PC-3 (cell line): ENCODE data around the gene WDR6. TPM values are rescaled to one million over a fixed set of nuclear protein-coding genes. Genes with fewer than 3 reads are reported as not detected.

ENCODE experiments used
- ATAC-seq: fragments of 200-7000 bp; cut with Tn5 transposase; 2 replicates; pipeline ENCODE4 v1.9.1; 2020; ENCODE audit warnings: mild to moderate bottlenecking, moderate library complexity
- BruUV-seq: library from RNA; stranded (reverse); fragments of 400-500 nt; replicated peaks from 2 replicates; lab custom pipeline; 2021; lab: Mats Ljungman, UMichigan
- CTCF ChIA-PET: fragments of 300-600 bp; sonication (Branson Sonifier 250); formaldehyde crosslinking; loops from one replicate; lab custom pipeline; 2022; ENCODE audit warnings: antibody characterized with exemption; lab: Charles Lee
- POLR2A ChIA-PET: fragments of 300-600 bp; sonication (Branson Sonifier 250); formaldehyde crosslinking; loops from one replicate; lab custom pipeline; 2022; ENCODE audit warnings: antibody characterized with exemption; ENCODE audit not compliant: unreplicated experiment; lab: Charles Lee
- DNase-seq: peaks from one replicate; pipeline ENCODE4 v3.0.0-alpha.2; 2015
- H2AFZ ChIP-seq: fragments of 300-600 bp; sonication (generic); 2 replicates; pipeline ENCODE4 v1.6.0; 2016; ENCODE audit warnings: antibody characterized with exemption, low read length
- H3F3A ChIP-seq: fragments of 300-600 bp; sonication (generic); one replicate; pipeline ENCODE4 v1.6.0; 2017; ENCODE audit warnings: antibody characterized with exemption, low read length, control low read depth, mild to moderate bottlenecking; ENCODE audit not compliant: unreplicated experiment
- H3K27ac ChIP-seq: fragments of 300-600 bp; sonication (generic); 2 replicates; pipeline ENCODE4 v1.5.1; 2016; ENCODE audit warnings: mild to moderate bottlenecking, low read length
- H3K27me3 ChIP-seq: fragments of 300-600 bp; sonication (generic); 2 replicates; pipeline ENCODE4 v1.6.1; 2016; ENCODE audit warnings: low read length, mixed read lengths
- H3K36me3 ChIP-seq: fragments of 300-600 bp; sonication (generic); 2 replicates; pipeline ENCODE4 v1.6.1; 2016; ENCODE audit warnings: low read depth, mixed run types, low read length, mixed read lengths
- H3K4me1 ChIP-seq: fragments of 300-600 bp; sonication (generic); 2 replicates; pipeline ENCODE4 v1.5.1; 2016; ENCODE audit warnings: low read length; ENCODE audit not compliant: insufficient read depth
- H3K4me2 ChIP-seq: fragments of 300-600 bp; sonication (generic); 2 replicates; pipeline ENCODE4 v1.6.0; 2016; ENCODE audit warnings: low read length
- H3K4me3 ChIP-seq: fragments of 300-600 bp; sonication (generic); 2 replicates; pipeline ENCODE4 v1.5.1; 2016; ENCODE audit warnings: mild to moderate bottlenecking, low read length, mixed read lengths
- H3K79me2 ChIP-seq: fragments of 300-600 bp; sonication (generic); 2 replicates; pipeline ENCODE4 v1.6.1; 2017; ENCODE audit warnings: low read length, mixed read lengths
- H3K9ac ChIP-seq: fragments of 300-600 bp; sonication (generic); 2 replicates; pipeline ENCODE4 v1.6.0; 2016; ENCODE audit warnings: mild to moderate bottlenecking, low read length
- H3K9me2 ChIP-seq: fragments of 300-600 bp; sonication (generic); replicated peaks from 2 replicates; pipeline ENCODE4 v1.6.1; 2016; ENCODE audit warnings: mixed run types, low read length, mixed read lengths
- H3K9me3 ChIP-seq: fragments of 300-600 bp; sonication (generic); 2 replicates; pipeline ENCODE4 v1.6.1; 2016; ENCODE audit warnings: low read length, mixed read lengths
- H4K20me1 ChIP-seq: fragments of 300-600 bp; sonication (generic); 2 replicates; pipeline ENCODE4 v1.6.1; 2016; ENCODE audit warnings: low read length, mixed read lengths
- CTCF ChIP-seq: fragments of 300-600 bp; sonication (generic); conservative IDR thresholded peaks from 2 replicates; pipeline ENCODE4 v1.5.1; 2017; ENCODE audit warnings: antibody characterized with exemption, low read depth, mild to moderate bottlenecking, low read length
- EZH2 ChIP-seq: fragments of 300-600 bp; sonication (generic); IDR thresholded peaks from one replicate; pipeline ENCODE4 v1.6.1; 2017; ENCODE audit warnings: antibody characterized with exemption, mild to moderate bottlenecking, low read length; ENCODE audit not compliant: unreplicated experiment
- EZH2phosphoT487 ChIP-seq: fragments of 300-600 bp; sonication (generic); IDR thresholded peaks from 2 replicates; pipeline ENCODE4 v1.6.1; 2018; ENCODE audit warnings: mild to moderate bottlenecking, antibody characterized with exemption, low read length, borderline replicate concordance
- intact Hi-C: fragments of 100-400 bp; cut with micrococcal nuclease; formaldehyde crosslinking; loops from 2 replicates; pipeline ENCODE4 v1.9.0; 2023
- total RNA-seq: library from RNA; depleted of rRNA; stranded (reverse); fragments of >200 nt; gene quantifications from 2 replicates; pipeline ENCODE4 v1.2.3, GENCODE V29; 2014

WDR6 gene
- total RNA-seq, 1 experiment from 2014 or later: 92.7 TPM

DNA sequence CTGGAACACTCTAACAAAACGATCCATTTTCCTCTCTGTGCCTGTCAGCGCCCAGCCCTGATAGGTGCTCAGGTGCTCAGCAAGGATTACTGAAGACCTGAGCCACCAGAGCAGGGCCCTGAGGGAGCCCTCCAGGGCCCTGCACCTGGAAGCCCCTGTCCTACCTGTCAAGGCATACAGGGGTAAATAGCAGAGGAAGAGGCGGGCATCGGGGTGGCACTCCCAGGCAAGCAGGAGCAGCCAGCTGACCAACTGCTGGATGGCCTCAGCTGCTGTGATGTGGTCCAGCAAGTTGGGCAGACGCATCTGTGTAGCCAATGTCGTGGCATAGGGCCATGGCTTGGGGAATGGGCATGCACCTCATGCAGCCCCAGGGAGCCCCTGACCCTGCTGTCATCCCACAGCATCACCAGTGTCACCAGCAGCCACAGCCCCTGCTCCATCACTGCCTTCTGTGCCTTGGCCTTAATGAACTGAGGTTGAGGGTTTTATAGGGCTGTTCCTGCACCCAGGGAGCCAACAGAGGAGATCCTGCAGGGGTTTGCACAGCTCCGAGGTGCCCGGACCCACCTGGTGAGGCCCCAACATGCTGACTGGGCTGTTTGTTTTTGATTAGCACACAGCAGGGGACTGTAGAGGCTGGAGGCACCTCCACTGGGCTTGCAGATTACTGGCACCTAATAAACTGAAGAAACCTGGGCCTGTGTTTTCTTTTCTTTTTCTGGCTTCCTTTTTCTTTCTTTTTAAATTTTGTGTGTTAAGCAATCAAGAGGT is 7.9 kb upstream of the WDR6 start:
- H3K9me3 ChIP-seq: no peaks in the 10 kb centered on the region
- no peak for TF ChIP-seq CTCF
- no peak for TF ChIP-seq EZH2phosphoT487
- TF ChIP-seq EZH2: no peak
- BruUV-seq: no TSS peak
- H3K27me3 ChIP-seq: no peaks in the 10 kb centered on the region
- no peak overlapping the region for H3K9ac ChIP-seq
- H3K4me3 ChIP-seq: no peak overlapping the region
- DNase-seq: no peak
- no peaks in the 10 kb centered on the region for H3K36me3 ChIP-seq
- no peak overlapping the region for H3K4me2 ChIP-seq
- no peaks in the 10 kb centered on the region for H3K4me1 ChIP-seq
- H3K27ac ChIP-seq: no peak overlapping the region
- no peaks in the 10 kb centered on the region for H3F3A ChIP-seq
- POLR2A ChIA-PET: interaction anchor here (0.5 kb wide), 1 partner anchor 410 kb away, joined by 3 read pairs; no protein-coding TSS in a partner anchor
- ATAC-seq: no peak
- CTCF ChIA-PET: no interaction called here
- intact Hi-C loops: no loop called here
- no peaks in the 10 kb centered on the region for H4K20me1 ChIP-seq
- no peak overlapping the region for H2AFZ ChIP-seq
- no peaks in the 10 kb centered on the region for H3K9me2 ChIP-seq
- peaks cover 7% of the 10 kb centered on the region; the same call in 1 of the 2 replicates for H3K79me2 ChIP-seq

DNA sequence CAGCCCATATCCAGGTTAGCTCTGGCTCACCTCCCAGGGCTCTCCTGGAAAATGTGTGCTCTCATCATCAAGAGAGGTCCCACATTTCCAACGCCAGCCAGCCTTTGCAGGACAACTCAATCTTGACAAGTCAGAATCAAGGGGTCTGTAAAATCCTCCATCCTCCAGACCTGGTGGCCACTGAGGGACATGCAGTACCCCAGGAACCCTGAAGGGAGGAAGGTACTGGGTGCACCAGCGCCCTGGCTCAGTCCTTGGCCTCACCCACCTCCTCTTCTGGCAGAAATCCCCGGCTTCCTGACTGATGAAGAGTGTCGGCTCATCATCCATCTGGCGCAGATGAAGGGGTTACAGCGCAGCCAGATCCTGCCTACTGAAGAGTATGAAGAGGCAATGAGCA is 6.0 kb upstream of the WDR6 start:
- Histone ChIP-seq H3K4me2 (no peak overlapping the region), H3K27ac (no peak overlapping the region)

More for the DNA sequence above, 6.0 kb upstream of the WDR6 start:
- no peaks in the 10 kb centered on the region for H4K20me1 ChIP-seq
- H3K4me1 ChIP-seq: peaks cover 3% of the 10 kb centered on the region; the same call in 1 of the 2 replicates
- H3K27me3 ChIP-seq: no peaks in the 10 kb centered on the region
- no peaks in the 10 kb centered on the region for H3K9me3 ChIP-seq
- H3F3A ChIP-seq: no peaks in the 10 kb centered on the region
- no TSS peak for BruUV-seq
- H3K36me3 ChIP-seq: no peaks in the 10 kb centered on the region
- H3K79me2 ChIP-seq: 0 out of 2 replicates have a peak, but pooled peaks cover under 1% of the 10 kb centered on the region
- TF ChIP-seq EZH2phosphoT487: no peak
- TF ChIP-seq EZH2: no peak
- TF ChIP-seq CTCF: no peak
- H3K9ac ChIP-seq: no peak overlapping the region
- H2AFZ ChIP-seq: no peak overlapping the region
- ATAC-seq (no peak), DNase-seq (no peak)
- ChIA-PET CTCF (no interaction called here), POLR2A (no interaction called here)
- H3K9me2 ChIP-seq: no peaks in the 10 kb centered on the region
- intact Hi-C loops: no loop called here
- no peak overlapping the region for H3K4me3 ChIP-seq
